Esophagus muscularis mucosa (tissue), 4 donors: ENCODE measurements around the gene MYEF2.

Experiments used
- EP300 ChIP-seq: sonication (generic); formaldehyde crosslinking; IDR thresholded peaks from one replicate; pipeline ENCODE4 v1.6.1; 2017; ENCODE audit warnings: antibody characterized with exemption
- POLR2A ChIP-seq: fragments of 450-650 bp; IDR thresholded peaks from one replicate; pipeline ENCODE4 v1.6.1; 2017; ENCODE audit warnings: antibody characterized with exemption, moderate library complexity, mild to moderate bottlenecking, low read depth
- TF ChIP-seq, protein P1 (sequence below), 3 experiments: fragments of 200-600 bp in 2 of 3; fragments of 450-650 bp in 1 of 3; sonication (generic) in 2 of 3; IDR thresholded peaks; one replicate each; pipeline ENCODE4 v1.5.1; 2017 to 2019; ENCODE audit warnings: antibody characterized with exemption in 3 of 3, mild to moderate bottlenecking in 2 of 3, moderate library complexity in 1 of 3

DNA sequence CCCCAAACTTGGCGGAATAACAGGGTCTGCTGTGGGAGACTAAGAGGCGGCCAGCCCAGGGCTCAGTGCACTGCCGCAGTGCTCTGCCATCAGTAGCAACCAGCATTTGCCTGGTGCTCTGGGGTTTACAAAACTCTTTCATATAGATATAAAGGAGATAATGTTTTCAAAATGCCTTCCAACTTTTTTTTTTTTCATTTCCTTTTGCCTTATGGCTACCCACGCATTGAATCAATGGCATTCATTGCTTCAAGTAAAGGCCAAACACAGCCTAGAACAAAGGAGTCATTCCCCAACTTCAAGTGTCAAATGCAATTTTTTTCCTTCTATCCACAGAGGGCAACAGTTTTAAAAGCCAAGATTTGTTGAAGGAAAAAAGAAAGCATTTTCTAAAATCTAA is 68.9 kb downstream of the MYEF2 start:
- TF ChIP-seq POLR2A (no peak), EP300 (no peak)
- TF ChIP-seq, protein P1, sequence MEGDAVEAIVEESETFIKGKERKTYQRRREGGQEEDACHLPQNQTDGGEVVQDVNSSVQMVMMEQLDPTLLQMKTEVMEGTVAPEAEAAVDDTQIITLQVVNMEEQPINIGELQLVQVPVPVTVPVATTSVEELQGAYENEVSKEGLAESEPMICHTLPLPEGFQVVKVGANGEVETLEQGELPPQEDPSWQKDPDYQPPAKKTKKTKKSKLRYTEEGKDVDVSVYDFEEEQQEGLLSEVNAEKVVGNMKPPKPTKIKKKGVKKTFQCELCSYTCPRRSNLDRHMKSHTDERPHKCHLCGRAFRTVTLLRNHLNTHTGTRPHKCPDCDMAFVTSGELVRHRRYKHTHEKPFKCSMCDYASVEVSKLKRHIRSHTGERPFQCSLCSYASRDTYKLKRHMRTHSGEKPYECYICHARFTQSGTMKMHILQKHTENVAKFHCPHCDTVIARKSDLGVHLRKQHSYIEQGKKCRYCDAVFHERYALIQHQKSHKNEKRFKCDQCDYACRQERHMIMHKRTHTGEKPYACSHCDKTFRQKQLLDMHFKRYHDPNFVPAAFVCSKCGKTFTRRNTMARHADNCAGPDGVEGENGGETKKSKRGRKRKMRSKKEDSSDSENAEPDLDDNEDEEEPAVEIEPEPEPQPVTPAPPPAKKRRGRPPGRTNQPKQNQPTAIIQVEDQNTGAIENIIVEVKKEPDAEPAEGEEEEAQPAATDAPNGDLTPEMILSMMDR (IDR thresholded peaks at IDR 0.05) = no peak
